ENCODE results near the gene DENND5A. TPM values are rescaled to one million over a fixed set of nuclear protein-coding genes. Genes with fewer than 3 reads are reported as not detected.

Gene DENND5A
- total and polyA plus RNA-seq, 2 of the 8 experiments (the other 6 are each of a cell fraction or from before 2014, with no cell fraction given): 65.7 to 139 TPM

DNA sequence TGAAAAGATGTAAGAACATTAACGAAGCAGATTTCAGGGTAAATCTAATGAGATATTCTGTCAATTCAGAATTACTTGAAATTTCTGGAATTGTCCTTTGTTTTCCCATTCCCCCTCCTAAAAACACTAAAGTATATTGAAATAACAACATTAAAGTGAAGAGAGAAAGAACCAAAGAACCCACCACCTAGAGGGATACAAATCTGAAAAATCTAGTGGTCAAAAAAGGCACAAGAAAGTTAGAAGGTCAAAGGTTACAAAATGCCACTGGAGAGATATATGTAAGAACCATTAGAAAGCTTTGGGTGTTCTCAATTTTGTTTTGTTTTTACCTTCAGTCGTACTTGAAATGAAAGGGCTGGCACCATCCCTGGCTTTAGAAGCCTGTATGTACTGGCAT lies 57.9 kb downstream of the DENND5A start (continued):
- no peak for TF ChIP-seq CHD7 (IDR thresholded peaks at IDR 0.05; ENCODE audit: insufficient replicate concordance, low read length)
- no peak for TF ChIP-seq SP4 (IDR thresholded peaks at IDR 0.05; ENCODE audit: low read length)
- no peak for TF ChIP-seq MAX (IDR thresholded peaks at IDR 0.05)
- no peak for TF ChIP-seq SP1 (IDR thresholded peaks at IDR 0.05; ENCODE audit: low read depth, low read length)
- TF ChIP-seq CBX8 (IDR thresholded peaks at IDR 0.05; ENCODE audit: borderline replicate concordance, low read depth, low read length): no peak
- TF ChIP-seq KDM1A (IDR thresholded peaks at IDR 0.05; ENCODE audit: borderline replicate concordance, low read length): no peak
- TF ChIP-seq BACH1 (IDR thresholded peaks at IDR 0.05; ENCODE audit: low read length): no peak

All from H1 (cell line).